Uterus (tissue), 2 donors: ENCODE results near the gene PLEKHG7.

Experiments used
- POLR2A ChIP-seq, 2 donors: fragments of 450-650 bp; IDR thresholded peaks; one replicate each; pipeline ENCODE4 v1.6.1; 2016; ENCODE audit warnings: antibody characterized with exemption in 2 of 2, mild to moderate bottlenecking in 1 of 2, moderate library complexity in 1 of 2
- TF ChIP-seq, protein P1 (sequence below), 4 experiments: fragments of 200-600 bp in 2 of 4; fragments of 450-650 bp in 2 of 4; sonication (generic) in 2 of 4; IDR thresholded peaks; one replicate each; pipeline ENCODE4 v1.5.1; 2016 to 2019; ENCODE audit warnings: antibody characterized with exemption in 4 of 4, mild to moderate bottlenecking in 2 of 4, moderate library complexity in 1 of 4

DNA sequence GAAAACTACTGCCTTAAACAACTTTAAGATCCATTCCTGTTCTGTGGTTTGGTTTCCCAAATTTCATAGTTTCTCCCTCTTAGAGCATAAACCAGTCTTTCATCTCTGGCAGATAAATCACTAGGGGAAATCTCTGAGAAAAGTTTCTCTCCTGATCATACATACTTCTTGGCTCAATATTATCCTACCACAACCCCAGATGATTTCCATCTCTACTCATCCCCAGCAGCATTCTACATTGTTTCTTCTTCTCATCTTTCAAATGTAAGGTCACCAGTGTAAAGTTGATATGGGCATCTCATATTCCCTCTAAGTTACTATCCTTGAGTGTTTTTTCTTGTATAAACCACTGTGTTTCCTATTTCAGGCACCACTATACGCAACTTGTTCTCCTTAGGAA is 45.9 kb upstream of the PLEKHG7 start:
- TF ChIP-seq, protein P1, sequence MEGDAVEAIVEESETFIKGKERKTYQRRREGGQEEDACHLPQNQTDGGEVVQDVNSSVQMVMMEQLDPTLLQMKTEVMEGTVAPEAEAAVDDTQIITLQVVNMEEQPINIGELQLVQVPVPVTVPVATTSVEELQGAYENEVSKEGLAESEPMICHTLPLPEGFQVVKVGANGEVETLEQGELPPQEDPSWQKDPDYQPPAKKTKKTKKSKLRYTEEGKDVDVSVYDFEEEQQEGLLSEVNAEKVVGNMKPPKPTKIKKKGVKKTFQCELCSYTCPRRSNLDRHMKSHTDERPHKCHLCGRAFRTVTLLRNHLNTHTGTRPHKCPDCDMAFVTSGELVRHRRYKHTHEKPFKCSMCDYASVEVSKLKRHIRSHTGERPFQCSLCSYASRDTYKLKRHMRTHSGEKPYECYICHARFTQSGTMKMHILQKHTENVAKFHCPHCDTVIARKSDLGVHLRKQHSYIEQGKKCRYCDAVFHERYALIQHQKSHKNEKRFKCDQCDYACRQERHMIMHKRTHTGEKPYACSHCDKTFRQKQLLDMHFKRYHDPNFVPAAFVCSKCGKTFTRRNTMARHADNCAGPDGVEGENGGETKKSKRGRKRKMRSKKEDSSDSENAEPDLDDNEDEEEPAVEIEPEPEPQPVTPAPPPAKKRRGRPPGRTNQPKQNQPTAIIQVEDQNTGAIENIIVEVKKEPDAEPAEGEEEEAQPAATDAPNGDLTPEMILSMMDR (IDR thresholded peaks at IDR 0.05), result no peak
- no peak for TF ChIP-seq POLR2A (IDR thresholded peaks at IDR 0.05)
